OCI-LY1 (cell line): ENCODE data around the gene KRTAP20-1.

Source experiments
- H2AFZ ChIP-seq: fragments of 200-600 bp; sonication (generic), shearing (Covaris generic); 2 replicates; pipeline ENCODE4 v1.6.0; 2014; ENCODE audit warnings: antibody characterized with exemption, mild to moderate bottlenecking, low read length
- H3F3A ChIP-seq: fragments of 200-600 bp; sonication (generic), shearing (Covaris generic); 2 replicates; pipeline ENCODE4 v1.6.0; 2014; ENCODE audit warnings: mild to moderate bottlenecking, antibody characterized with exemption, low read length, moderate library complexity; ENCODE audit not compliant: insufficient read depth
- H3K27ac ChIP-seq: fragments of 200-600 bp; sonication (generic); 2 replicates; pipeline ENCODE4 v1.5.1; 2014; ENCODE audit warnings: low read length, mixed run types, mild to moderate bottlenecking, low read depth; ENCODE audit not compliant: poor library complexity, severe bottlenecking
- H3K27me3 ChIP-seq: fragments of 200-600 bp; sonication (generic); 2 replicates; pipeline ENCODE4 v1.6.0; 2014; ENCODE audit warnings: antibody characterized with exemption, mild to moderate bottlenecking, low read length, moderate library complexity; ENCODE audit not compliant: insufficient read depth
- H3K36me3 ChIP-seq: fragments of 200-600 bp; sonication (generic); 2 replicates; pipeline ENCODE4 v1.6.1; 2014; ENCODE audit warnings: mild to moderate bottlenecking, antibody characterized with exemption, low read length, moderate library complexity, mixed read lengths; ENCODE audit not compliant: insufficient read depth
- H3K4me1 ChIP-seq: fragments of 200-600 bp; sonication (generic); 2 replicates; pipeline ENCODE4 v1.5.1; 2014; ENCODE audit warnings: mild to moderate bottlenecking, low read length, moderate library complexity; ENCODE audit not compliant: insufficient read depth, severe bottlenecking
- H3K4me2 ChIP-seq: fragments of 200-600 bp; sonication (generic), shearing (Covaris generic); 2 replicates; pipeline ENCODE4 v1.6.1; 2014; ENCODE audit warnings: low read length
- H3K4me3 ChIP-seq: fragments of 200-600 bp; sonication (generic); 2 replicates; pipeline ENCODE4 v1.5.1; 2014; ENCODE audit warnings: low read length, low read depth, mild to moderate bottlenecking, mixed read lengths; ENCODE audit not compliant: poor library complexity, severe bottlenecking
- H3K79me2 ChIP-seq: fragments of 200-600 bp; shearing (Covaris generic); 2 replicates; pipeline ENCODE4 v1.6.1; 2016; ENCODE audit warnings: mixed run types, low read length, mixed read lengths; ENCODE audit not compliant: insufficient read depth
- H3K9ac ChIP-seq: fragments of 200-600 bp; sonication (generic), shearing (Covaris generic); 2 replicates; pipeline ENCODE4 v1.6.1; 2014; ENCODE audit warnings: mild to moderate bottlenecking, low read length, mixed read lengths
- H3K9me2 ChIP-seq: fragments of 200-600 bp; sonication (generic), shearing (Covaris generic); 2 replicates; pipeline ENCODE4 v1.6.1; 2014; ENCODE audit warnings: low read depth, mild to moderate bottlenecking, low read length, mixed read lengths
- H3K9me3 ChIP-seq: fragments of 200-600 bp; shearing (Covaris generic); 2 replicates; pipeline ENCODE4 v1.6.1; 2014; ENCODE audit warnings: low read length, mixed read lengths
- H4K20me1 ChIP-seq: fragments of 200-600 bp; sonication (generic), shearing (Covaris generic); 2 replicates; pipeline ENCODE4 v1.6.0; 2016; ENCODE audit warnings: mild to moderate bottlenecking, low read length; ENCODE audit not compliant: insufficient read depth
- EZH2 ChIP-seq: fragments of 200-600 bp; sonication (generic), shearing (Covaris generic); IDR thresholded peaks from 2 replicates; pipeline ENCODE4 v1.8.0; 2017; ENCODE audit warnings: borderline replicate concordance, mixed run types, mild to moderate bottlenecking, antibody characterized with exemption, low read length, moderate library complexity, mixed read lengths
- TF ChIP-seq, protein P1 (sequence below): fragments of 200-600 bp; sonication (generic), shearing (Covaris generic); IDR thresholded peaks from 2 replicates; pipeline ENCODE4 v1.5.1; 2017; ENCODE audit warnings: mild to moderate bottlenecking, antibody characterized with exemption, low read length, moderate library complexity, mixed read lengths

Gene KRTAP20-1

DNA sequence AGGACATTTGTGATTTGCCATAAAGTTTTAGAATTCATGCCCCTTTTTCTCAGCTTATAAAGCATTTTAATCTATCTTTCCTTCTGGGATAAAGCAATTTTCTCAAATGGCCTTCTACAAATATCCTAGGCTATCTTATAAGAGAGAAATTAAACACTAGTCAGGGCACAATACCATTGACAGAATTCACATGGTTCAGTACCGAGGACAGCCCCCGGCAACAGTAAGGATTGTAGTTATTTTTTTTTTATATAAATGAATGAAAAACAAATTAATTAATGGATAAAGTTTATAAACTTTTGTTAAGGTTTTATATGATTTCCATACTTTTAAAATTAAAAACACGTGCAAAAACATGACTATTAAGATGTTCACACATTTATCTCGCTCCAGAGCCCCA, 11.9 kb downstream of the KRTAP20-1 start:
- Histone ChIP-seq H3K27ac (no peak overlapping the region), H3K9me3 (no peaks in the 10 kb centered on the region), H3K9ac (no peak overlapping the region), H3K4me2 (no peak overlapping the region), H4K20me1 (no peaks in the 10 kb centered on the region), H3K4me1 (no peaks in the 10 kb centered on the region), H3K4me3 (no peak overlapping the region), H3K79me2 (no peaks in the 10 kb centered on the region), H2AFZ (no peak overlapping the region), H3K27me3 (no peaks in the 10 kb centered on the region), H3K9me2 (no peaks in the 10 kb centered on the region), H3F3A (no peaks in the 10 kb centered on the region), H3K36me3 (no peaks in the 10 kb centered on the region)
- TF ChIP-seq EZH2: no peak
- TF ChIP-seq, protein P1, sequence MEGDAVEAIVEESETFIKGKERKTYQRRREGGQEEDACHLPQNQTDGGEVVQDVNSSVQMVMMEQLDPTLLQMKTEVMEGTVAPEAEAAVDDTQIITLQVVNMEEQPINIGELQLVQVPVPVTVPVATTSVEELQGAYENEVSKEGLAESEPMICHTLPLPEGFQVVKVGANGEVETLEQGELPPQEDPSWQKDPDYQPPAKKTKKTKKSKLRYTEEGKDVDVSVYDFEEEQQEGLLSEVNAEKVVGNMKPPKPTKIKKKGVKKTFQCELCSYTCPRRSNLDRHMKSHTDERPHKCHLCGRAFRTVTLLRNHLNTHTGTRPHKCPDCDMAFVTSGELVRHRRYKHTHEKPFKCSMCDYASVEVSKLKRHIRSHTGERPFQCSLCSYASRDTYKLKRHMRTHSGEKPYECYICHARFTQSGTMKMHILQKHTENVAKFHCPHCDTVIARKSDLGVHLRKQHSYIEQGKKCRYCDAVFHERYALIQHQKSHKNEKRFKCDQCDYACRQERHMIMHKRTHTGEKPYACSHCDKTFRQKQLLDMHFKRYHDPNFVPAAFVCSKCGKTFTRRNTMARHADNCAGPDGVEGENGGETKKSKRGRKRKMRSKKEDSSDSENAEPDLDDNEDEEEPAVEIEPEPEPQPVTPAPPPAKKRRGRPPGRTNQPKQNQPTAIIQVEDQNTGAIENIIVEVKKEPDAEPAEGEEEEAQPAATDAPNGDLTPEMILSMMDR: no peak

DNA sequence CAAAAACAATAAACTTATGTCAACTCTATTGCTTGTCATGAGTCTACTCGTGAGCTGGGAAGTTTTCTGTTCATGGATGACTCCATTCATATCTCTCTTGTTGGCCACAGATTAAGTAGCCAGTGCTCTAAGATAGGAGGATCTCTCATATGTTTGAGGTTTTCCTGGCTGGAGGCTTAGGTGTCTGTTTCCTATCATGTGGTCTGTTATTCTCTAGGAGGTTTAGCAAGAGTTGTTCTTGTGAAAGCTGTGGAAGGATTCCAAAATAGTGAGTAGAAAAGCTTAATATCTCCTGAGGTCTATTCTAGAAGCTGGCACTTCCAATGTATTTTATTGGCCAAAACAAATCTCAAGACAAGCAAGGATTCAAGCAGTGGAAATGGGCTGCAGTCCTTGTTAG, 13.0 kb downstream of the KRTAP20-1 start:
- no peaks in the 10 kb centered on the region for H3K79me2 ChIP-seq

DNA sequence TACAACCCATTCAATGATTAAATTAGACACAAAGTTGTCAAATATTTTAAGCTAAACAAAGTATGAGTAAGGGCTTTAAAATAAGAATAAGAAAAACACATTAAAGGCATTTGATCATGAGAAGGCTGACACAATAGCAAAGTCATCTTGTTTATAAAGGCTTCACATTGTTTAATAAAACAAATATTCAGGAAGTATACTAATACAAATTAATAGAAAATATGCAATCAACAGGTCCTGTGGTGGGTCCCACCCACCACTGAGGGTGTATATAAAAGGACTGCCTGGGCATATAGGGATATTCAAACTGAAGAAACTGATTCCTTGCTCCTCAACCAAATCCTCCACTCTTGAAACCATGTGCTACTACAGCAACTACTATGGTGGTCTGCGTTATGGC, 18.7 kb downstream of the KRTAP20-1 start, which contains the start of gene KRTAP20-2:
Gene KRTAP20-2 (plus strand): TSS at position 301 of the 400 bp plus-strand sequence. CDS start 58 bp downstream, at position 359.
- Histone ChIP-seq H3K9me3 (no peaks in the 10 kb centered on the region), H3K4me3 (no peak within 1 kb of the TSS), H3K27ac (no peak within 1 kb of the TSS), H2AFZ (no peak within 1 kb of the TSS), H3K4me2 (no peak within 1 kb of the TSS), H4K20me1 (no peaks in the 10 kb centered on the region), H3K79me2 (no peaks in the 10 kb centered on the region), H3K9ac (no peak within 1 kb of the TSS), H3K36me3 (no peaks in the 10 kb centered on the region), H3K4me1 (no peaks in the 10 kb centered on the region), H3K27me3 (no peaks in the 10 kb centered on the region), H3F3A (no peaks in the 10 kb centered on the region), H3K9me2 (no peaks in the 10 kb centered on the region)
- TF ChIP-seq, protein P1: no peak
- TF ChIP-seq EZH2: no peak

More for the DNA sequence above, 13.0 kb downstream of the KRTAP20-1 start:
- no peaks in the 10 kb centered on the region for H4K20me1 ChIP-seq
- no peak overlapping the region for H3K4me2 ChIP-seq
- no peaks in the 10 kb centered on the region for H3K9me2 ChIP-seq
- H3K4me3 ChIP-seq: no peak overlapping the region
- no peaks in the 10 kb centered on the region for H3K9me3 ChIP-seq
- TF ChIP-seq, protein P1: no peak
- TF ChIP-seq EZH2: no peak
- no peaks in the 10 kb centered on the region for H3K4me1 ChIP-seq
- H3F3A ChIP-seq: no peaks in the 10 kb centered on the region
- H2AFZ ChIP-seq: no peak overlapping the region
- no peaks in the 10 kb centered on the region for H3K27me3 ChIP-seq
- H3K36me3 ChIP-seq: no peaks in the 10 kb centered on the region
- H3K9ac ChIP-seq: no peak overlapping the region
- H3K27ac ChIP-seq: no peak overlapping the region
